NCI-H774 (cell line): ENCODE data around the gene LRRC61.

Experiments
- DNase-seq: peaks from one replicate; lab custom pipeline; 2025; lab: John Stamatoyannopoulos, UW

LRRC61 gene

GRCh38 chr7:150371131-150371995 lies 48.2 kb downstream of the LRRC61 start:
- no peak for DNase-seq

- DNase-seq: no peak
These were observed 48.8 kb downstream of the LRRC61 start for GRCh38 chr7:150371996-150372270.

GRCh38 chr7:150372271-150373048 lies 49.3 kb downstream of the LRRC61 start:
- no peak for DNase-seq

GRCh38 chr7:150373049-150373801 lies 50.1 kb downstream of the LRRC61 start:
- no peak for DNase-seq

- DNase-seq: no peak
These were observed 50.9 kb downstream of the LRRC61 start for GRCh38 chr7:150374026-150374425.

GRCh38 chr7:150374472-150374871 lies 51.3 kb downstream of the LRRC61 start:
- DNase-seq: no peak

- DNase-seq: no peak
These were observed 52.7 kb downstream of the LRRC61 start for GRCh38 chr7:150375662-150376521.

GRCh38 chr7:150376560-150376959 lies 53.4 kb downstream of the LRRC61 start:
- DNase-seq: no peak

- DNase-seq: no peak
These were observed 54.0 kb downstream of the LRRC61 start for GRCh38 chr7:150377196-150377595.

GRCh38 chr7:150377635-150378034 lies 54.5 kb downstream of the LRRC61 start:
- DNase-seq: no peak

GRCh38 chr7:150378115-150378852 lies 55.1 kb downstream of the LRRC61 start:
- DNase-seq: peak; percentile 61

- peak; percentile 96 for DNase-seq
These were observed 55.8 kb downstream of the LRRC61 start, which contains the start of gene ZNF775 for GRCh38 chr7:150378853-150379440. Gene ZNF775, plus strand, starts transcription at chr7:150379330. Its CDS starts 9,141 bp downstream, at chr7:150388471.

- DNase-seq: peak; percentile 62
These were observed 56.6 kb downstream of the LRRC61 start for GRCh38 chr7:150379441-150380379.

- no peak for DNase-seq
These were observed 57.3 kb downstream of the LRRC61 start for GRCh38 chr7:150380463-150380862.

- no peak for DNase-seq
These were observed 57.9 kb downstream of the LRRC61 start for GRCh38 chr7:150381096-150381495.

GRCh38 chr7:150381785-150382122 lies 58.6 kb downstream of the LRRC61 start:
- DNase-seq: no peak

- no peak for DNase-seq
These were observed 59.1 kb downstream of the LRRC61 start for GRCh38 chr7:150382123-150382843.

GRCh38 chr7:150382844-150383225 lies 59.7 kb downstream of the LRRC61 start:
- DNase-seq: no peak
